ENCODE measurements around the gene PRR20G.

Gene PRR20G

GRCh38 chr3:127234778-127235177 lies 53.1 kb downstream of the PRR20G start:
- Histone ChIP-seq H3K36me3 (ENCODE audit: insufficient read depth, low read length) (no peaks in the 10 kb centered on the region), H3K4me2 (ENCODE audit: low read length) (no peak overlapping the region), H4K20me1 (ENCODE audit: insufficient read depth, low read length) (no peaks in the 10 kb centered on the region), H3F3A (ENCODE audit: insufficient read depth, low read length) (no peaks in the 10 kb centered on the region), H3K4me3 (ENCODE audit: low read depth, low read length, poor library complexity, severe bottlenecking) (no peak overlapping the region), H3K27ac (ENCODE audit: low read depth, low read length, poor library complexity, severe bottlenecking) (no peak overlapping the region), H3K9me3 (ENCODE audit: low read length) (no peaks in the 10 kb centered on the region), H3K9ac (ENCODE audit: low read length) (no peak overlapping the region), H2AFZ (ENCODE audit: low read length) (no peak overlapping the region), H3K9me2 (ENCODE audit: low read depth, low read length) (no peaks in the 10 kb centered on the region), H3K27me3 (ENCODE audit: insufficient read depth, low read length) (no peaks in the 10 kb centered on the region), H3K4me1 (ENCODE audit: insufficient read depth, low read length, severe bottlenecking) (no peaks in the 10 kb centered on the region), H3K79me2 (ENCODE audit: insufficient read depth, low read length) (no peaks in the 10 kb centered on the region)
- TF ChIP-seq EZH2 (IDR thresholded peaks at IDR 0.05; ENCODE audit: borderline replicate concordance, low read length) (no peak), CTCF (IDR thresholded peaks at IDR 0.05; ENCODE audit: low read length) (no peak)

Data from OCI-LY1 (cell line).